Endothelial cell of umbilical vein (primary cell): ENCODE data around the gene ANKH.

Experiments
- GATA2 ChIP-seq: IDR thresholded peaks from 2 replicates; pipeline ENCODE4 v1.7.0; 2011; ENCODE audit warnings: low read depth, mild to moderate bottlenecking, moderate library complexity, mixed read lengths, low read length; ENCODE audit not compliant: insufficient read length, insufficient read depth
- POLR2A ChIP-seq: IDR thresholded peaks from 2 replicates; pipeline ENCODE4 v1.6.1; 2012; ENCODE audit warnings: low read depth, mild to moderate bottlenecking, control low read depth, low read length
- POLR2AphosphoS5 ChIP-seq: IDR thresholded peaks from 2 replicates; pipeline ENCODE4 v1.6.1; 2012; ENCODE audit warnings: low read depth, mild to moderate bottlenecking, control low read depth, low read length, moderate library complexity; ENCODE audit not compliant: insufficient read depth
- TF ChIP-seq, protein P1 (sequence below), 2 donors: IDR thresholded peaks; 1 replicate in 1 of 2; 2 replicates in 1 of 2; pipeline ENCODE4 v1.5.1; 2011; ENCODE audit warnings: low read length in 2 of 2, mild to moderate bottlenecking in 2 of 2, moderate library complexity in 2 of 2, control low read depth in 1 of 2, inconsistent platforms in 1 of 2, low read depth in 1 of 2; ENCODE audit not compliant: insufficient read depth in 1 of 2; ENCODE audit errors: extremely low read depth in 1 of 2

DNA sequence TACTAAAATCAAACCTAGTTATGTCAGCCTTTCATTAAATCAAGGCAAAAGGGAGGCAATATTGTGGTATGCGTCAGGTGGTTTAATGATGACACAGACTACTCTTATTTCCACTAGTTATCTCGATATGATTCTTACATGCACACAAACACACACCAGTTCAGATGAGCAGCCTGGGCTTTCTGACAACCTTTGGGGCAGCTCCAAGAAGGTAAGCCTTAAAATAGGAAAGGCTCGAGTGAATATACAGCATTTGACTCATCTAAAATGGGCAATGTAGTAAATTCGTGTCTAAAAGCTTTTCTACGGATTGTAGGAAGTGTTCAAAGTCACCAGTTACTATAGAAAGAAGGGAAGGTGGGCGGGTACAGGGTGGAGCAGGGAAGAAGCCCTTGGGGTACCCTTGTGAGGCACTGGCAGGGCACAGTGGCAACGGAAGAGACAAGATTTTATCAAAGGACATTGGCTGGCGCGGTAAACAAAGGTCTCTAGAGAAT, 1.9 kb downstream of the ANKH start:
- TF ChIP-seq, protein P1, sequence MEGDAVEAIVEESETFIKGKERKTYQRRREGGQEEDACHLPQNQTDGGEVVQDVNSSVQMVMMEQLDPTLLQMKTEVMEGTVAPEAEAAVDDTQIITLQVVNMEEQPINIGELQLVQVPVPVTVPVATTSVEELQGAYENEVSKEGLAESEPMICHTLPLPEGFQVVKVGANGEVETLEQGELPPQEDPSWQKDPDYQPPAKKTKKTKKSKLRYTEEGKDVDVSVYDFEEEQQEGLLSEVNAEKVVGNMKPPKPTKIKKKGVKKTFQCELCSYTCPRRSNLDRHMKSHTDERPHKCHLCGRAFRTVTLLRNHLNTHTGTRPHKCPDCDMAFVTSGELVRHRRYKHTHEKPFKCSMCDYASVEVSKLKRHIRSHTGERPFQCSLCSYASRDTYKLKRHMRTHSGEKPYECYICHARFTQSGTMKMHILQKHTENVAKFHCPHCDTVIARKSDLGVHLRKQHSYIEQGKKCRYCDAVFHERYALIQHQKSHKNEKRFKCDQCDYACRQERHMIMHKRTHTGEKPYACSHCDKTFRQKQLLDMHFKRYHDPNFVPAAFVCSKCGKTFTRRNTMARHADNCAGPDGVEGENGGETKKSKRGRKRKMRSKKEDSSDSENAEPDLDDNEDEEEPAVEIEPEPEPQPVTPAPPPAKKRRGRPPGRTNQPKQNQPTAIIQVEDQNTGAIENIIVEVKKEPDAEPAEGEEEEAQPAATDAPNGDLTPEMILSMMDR (IDR thresholded peaks at IDR 0.05; ENCODE audit: extremely low read depth in 1 of 2, insufficient read depth in 1 of 2, low read depth in 1 of 2, low read length in 2 of 2): no peak
- TF ChIP-seq POLR2A: no peak
- no peak for TF ChIP-seq POLR2AphosphoS5
- TF ChIP-seq GATA2: no peak
